ENCODE data around the gene CCDC40. TPM values are rescaled to one million over a fixed set of nuclear protein-coding genes. Genes with fewer than 3 reads are reported as not detected.
A peak's percentile ranks its signal among the peaks of the same experiment; 100 is the strongest.
"Not testable (repeated sequence)": the region's sequence is repeated elsewhere in the genome, so short reads cannot be mapped to it uniquely, and the experiment has no call there.

CCDC40 gene
- total RNA-seq, 2 donors from 2014 or later = 3.4 to 4.5 TPM

DNA sequence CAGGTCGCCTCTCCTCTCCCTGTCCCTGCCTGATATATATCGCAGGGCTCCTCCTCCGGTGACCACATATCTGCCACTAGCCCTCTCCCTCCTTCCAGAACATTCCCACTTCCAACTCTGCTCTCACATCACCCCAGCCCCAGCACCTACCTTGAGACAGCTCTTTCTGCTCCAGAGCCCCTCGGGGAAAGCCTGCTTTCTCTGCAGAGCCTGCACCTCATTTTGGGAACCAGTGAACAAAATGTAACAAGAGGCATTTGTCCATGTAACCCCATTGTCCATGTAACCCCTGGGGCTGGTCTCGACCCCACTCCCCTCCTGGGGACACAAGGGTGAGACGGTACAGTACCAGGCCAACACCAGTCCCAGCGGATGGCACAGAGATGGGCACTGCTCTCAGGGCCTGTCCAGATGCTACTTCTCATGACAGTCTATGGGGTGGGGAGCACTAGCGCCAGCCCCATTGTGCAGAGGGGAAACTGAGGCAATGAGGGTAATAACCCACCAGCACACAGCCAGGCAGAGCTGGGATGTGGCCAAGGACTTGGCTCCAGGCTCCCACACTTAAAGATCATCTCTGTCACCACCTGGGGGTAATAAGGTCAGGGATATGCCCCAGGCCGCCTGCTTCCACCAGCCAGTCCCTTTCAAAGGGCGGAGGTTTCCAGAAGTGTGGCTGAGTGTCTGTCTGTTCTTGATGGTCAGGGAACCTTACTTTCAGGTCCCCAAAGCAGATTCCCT, 43.6 kb upstream of the CCDC40 start:
- ATAC-seq = no peak
- peak overlapping the region; percentile 29 for H3K27ac Mint-ChIP-seq
- H3K4me3 Mint-ChIP-seq = peak overlapping the region; percentile 83
- no peaks in the 10 kb centered on the region for H3K36me3 Mint-ChIP-seq (ENCODE audit: low read depth)
- DNase-seq = no peak
- peaks cover 31% of the 10 kb centered on the region for H3K4me1 Mint-ChIP-seq
- H3K9me3 ChIP-seq (ENCODE audit: control insufficient read depth, low read length, poor library complexity, severe bottlenecking) = no peaks in the 10 kb centered on the region
- H3K27me3 Mint-ChIP-seq = no peaks in the 10 kb centered on the region

GRCh38 chr17:79993390-79994227, 42.8 kb upstream of the CCDC40 start:
- Mint-ChIP-seq H3K27ac (peak overlapping the region; percentile 29), H3K4me1 (peaks cover 26% of the 10 kb centered on the region), H3K27me3 (no peaks in the 10 kb centered on the region), H3K4me3 (no peak overlapping the region), H3K36me3 (ENCODE audit: low read depth) (no peaks in the 10 kb centered on the region)
- DNase-seq (no peak), ATAC-seq (no peak)
- no peaks in the 10 kb centered on the region for H3K9me3 ChIP-seq (ENCODE audit: control insufficient read depth, low read length, poor library complexity, severe bottlenecking)

- DNase-seq; H3K27me3 Mint-ChIP-seq; H3K27ac Mint-ChIP-seq; ATAC-seq; H3K4me3 Mint-ChIP-seq; H3K9me3 ChIP-seq (ENCODE audit: control insufficient read depth, low read length, poor library complexity, severe bottlenecking); H3K36me3 Mint-ChIP-seq (ENCODE audit: low read depth): not testable (repeated sequence)
- H3K4me1 Mint-ChIP-seq = peaks cover 27% of the 10 kb centered on the region
Measured at GRCh38 chr17:79994228-79994569, 42.2 kb upstream of the CCDC40 start.

DNA sequence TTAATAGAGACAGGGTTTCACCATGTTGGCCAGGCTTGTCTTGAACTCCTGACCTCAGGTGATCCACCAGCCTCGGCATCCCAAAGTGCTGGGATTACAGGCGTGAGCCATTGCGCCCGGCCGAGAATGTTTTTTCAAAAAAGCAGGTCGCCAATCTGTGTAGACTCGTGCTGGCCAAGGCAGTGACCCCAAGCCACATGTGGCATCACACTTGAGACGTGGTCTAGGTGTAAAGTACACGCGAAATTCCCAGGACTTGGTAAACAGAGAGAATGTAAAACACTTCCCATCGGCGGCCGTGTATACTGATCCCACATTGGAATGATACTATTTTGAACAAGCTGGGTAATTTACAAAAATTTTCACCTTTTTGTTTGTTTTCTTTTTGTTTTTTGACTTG, 41.8 kb upstream of the CCDC40 start:
- Mint-ChIP-seq H3K27me3 (no peaks in the 10 kb centered on the region), H3K36me3 (ENCODE audit: low read depth) (no peaks in the 10 kb centered on the region), H3K4me1 (peaks cover 27% of the 10 kb centered on the region), H3K27ac (peak overlapping the region; percentile 97), H3K4me3 (no peak overlapping the region)
- no peak for ATAC-seq
- H3K9me3 ChIP-seq (ENCODE audit: control insufficient read depth, low read length, poor library complexity, severe bottlenecking) = no peaks in the 10 kb centered on the region
- no peak for DNase-seq

- DNase-seq = no peak
- H3K36me3 Mint-ChIP-seq (ENCODE audit: low read depth) = no peaks in the 10 kb centered on the region
- H3K27ac Mint-ChIP-seq = peak overlapping the region; percentile 97
- no peak for ATAC-seq
- peaks cover 27% of the 10 kb centered on the region for H3K4me1 Mint-ChIP-seq
- H3K27me3 Mint-ChIP-seq = no peaks in the 10 kb centered on the region
- no peak overlapping the region for H3K4me3 Mint-ChIP-seq
- no peaks in the 10 kb centered on the region for H3K9me3 ChIP-seq (ENCODE audit: control insufficient read depth, low read length, poor library complexity, severe bottlenecking)
Measured at GRCh38 chr17:79995696-79996095, 40.7 kb upstream of the CCDC40 start.

DNA sequence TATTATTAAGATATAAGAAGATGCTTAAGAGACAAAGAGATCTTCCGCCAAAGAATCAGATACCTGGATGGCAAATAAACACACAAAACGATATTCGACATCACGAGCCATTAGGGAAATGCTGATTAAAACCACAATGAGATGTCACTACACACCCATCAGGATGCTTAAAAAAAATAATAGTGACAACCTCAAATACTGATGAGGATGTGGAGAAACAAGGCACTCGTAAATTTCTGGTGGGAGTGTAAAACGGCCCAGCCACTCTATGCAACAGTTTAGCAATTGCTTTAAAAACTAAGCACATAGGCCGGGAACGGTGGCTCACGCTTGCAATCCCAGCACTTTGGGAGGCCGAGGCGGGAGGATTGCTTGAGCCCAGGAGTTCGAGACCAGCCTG, 40.2 kb upstream of the CCDC40 start:
- DNase-seq = no peak
- no peaks in the 10 kb centered on the region for H3K36me3 Mint-ChIP-seq (ENCODE audit: low read depth)
- H3K4me1 Mint-ChIP-seq = peaks cover 27% of the 10 kb centered on the region
- H3K27me3 Mint-ChIP-seq = no peaks in the 10 kb centered on the region
- peak overlapping the region; percentile 97 for H3K27ac Mint-ChIP-seq
- no peak for ATAC-seq
- peak overlapping the region; percentile 12 for H3K4me3 Mint-ChIP-seq
- H3K9me3 ChIP-seq (ENCODE audit: control insufficient read depth, low read length, poor library complexity, severe bottlenecking) = no peaks in the 10 kb centered on the region

DNA sequence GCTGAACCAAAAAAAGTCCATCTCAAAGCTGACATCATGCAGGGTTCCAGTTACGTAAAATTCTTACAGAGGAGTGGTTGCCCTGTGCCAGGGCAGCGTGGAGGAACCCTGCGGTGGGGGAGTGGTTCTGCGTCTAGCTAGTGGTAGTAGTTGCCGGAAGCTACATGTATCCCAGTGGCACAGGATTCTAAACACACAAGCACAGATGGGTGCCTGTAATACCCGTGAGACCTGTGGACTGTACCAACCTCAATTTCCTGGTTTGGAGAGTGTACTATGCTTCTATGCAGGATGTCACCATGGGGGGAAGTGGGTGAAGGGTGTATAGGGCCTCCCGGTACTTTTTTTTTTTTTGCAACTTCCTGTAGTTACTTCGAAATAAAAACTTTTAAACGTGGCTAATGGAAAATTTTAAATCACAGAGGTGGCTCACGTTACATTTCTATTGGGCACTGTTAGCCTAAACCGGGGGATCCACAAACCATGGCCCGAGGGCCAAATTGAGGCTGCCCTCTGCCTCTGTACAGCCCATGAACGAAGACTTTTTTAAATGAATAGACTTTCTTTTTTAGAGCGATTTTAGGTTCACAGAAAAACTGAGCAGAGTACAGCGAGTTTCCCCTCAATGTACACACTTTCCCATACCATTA, 39.3 kb upstream of the CCDC40 start:
- H3K27me3 Mint-ChIP-seq = no peaks in the 10 kb centered on the region
- H3K4me1 Mint-ChIP-seq = peaks cover 26% of the 10 kb centered on the region
- H3K9me3 ChIP-seq (ENCODE audit: control insufficient read depth, low read length, poor library complexity, severe bottlenecking) = no peaks in the 10 kb centered on the region
- H3K36me3 Mint-ChIP-seq (ENCODE audit: low read depth) = no peaks in the 10 kb centered on the region
- peak; percentile 47 to 65 (median 64) for DNase-seq
- H3K4me3 Mint-ChIP-seq = peak overlapping the region; percentile 80
- ATAC-seq = peak; percentile 96
- peak overlapping the region; percentile 97 for H3K27ac Mint-ChIP-seq

DNA sequence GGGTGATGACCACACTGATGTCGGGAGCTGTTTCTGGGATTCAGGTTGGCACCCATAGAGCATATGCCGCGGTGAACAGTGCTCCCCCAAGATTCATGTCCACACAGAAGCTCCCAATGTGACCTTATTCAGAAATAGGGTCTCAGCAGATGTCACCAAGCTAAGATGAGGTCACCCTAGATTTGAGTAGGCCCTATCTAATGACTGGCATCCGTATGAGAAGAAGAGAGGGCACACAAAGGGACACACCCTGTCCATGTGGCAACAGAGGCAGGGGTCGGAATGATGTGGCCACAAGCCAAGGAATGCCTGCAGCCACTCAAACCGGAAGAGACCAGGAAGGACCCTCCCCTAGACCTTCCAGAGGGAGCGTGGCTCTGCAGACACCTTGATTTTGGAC, 36.3 kb upstream of the CCDC40 start:
- Mint-ChIP-seq H3K4me1 (peaks cover 18% of the 10 kb centered on the region), H3K4me3 (no peak overlapping the region), H3K27ac (no peak overlapping the region), H3K27me3 (no peaks in the 10 kb centered on the region), H3K36me3 (ENCODE audit: low read depth) (no peaks in the 10 kb centered on the region)
- ATAC-seq = no peak
- H3K9me3 ChIP-seq (ENCODE audit: control insufficient read depth, low read length, poor library complexity, severe bottlenecking) = no peaks in the 10 kb centered on the region
- no peak for DNase-seq

- DNase-seq (no peak), ATAC-seq (no peak)
- H3K4me1 Mint-ChIP-seq = peaks cover 24% of the 10 kb centered on the region
- H3K9me3 ChIP-seq (ENCODE audit: control insufficient read depth, low read length, poor library complexity, severe bottlenecking) = no peaks in the 10 kb centered on the region
- no peak overlapping the region for H3K4me3 Mint-ChIP-seq
- H3K27ac Mint-ChIP-seq = no peak overlapping the region
- no peaks in the 10 kb centered on the region for H3K36me3 Mint-ChIP-seq (ENCODE audit: low read depth)
- no peaks in the 10 kb centered on the region for H3K27me3 Mint-ChIP-seq
Measured at GRCh38 chr17:80000981-80001775, 35.3 kb upstream of the CCDC40 start.

GRCh38 chr17:80002070-80002641, 34.3 kb upstream of the CCDC40 start:
- Mint-ChIP-seq H3K27ac (no peak overlapping the region), H3K27me3 (no peaks in the 10 kb centered on the region), H3K4me1 (peaks cover 17% of the 10 kb centered on the region), H3K4me3 (no peak overlapping the region), H3K36me3 (ENCODE audit: low read depth) (no peaks in the 10 kb centered on the region)
- DNase-seq = no peak
- H3K9me3 ChIP-seq (ENCODE audit: control insufficient read depth, low read length, poor library complexity, severe bottlenecking) = no peaks in the 10 kb centered on the region
- no peak for ATAC-seq

DNA sequence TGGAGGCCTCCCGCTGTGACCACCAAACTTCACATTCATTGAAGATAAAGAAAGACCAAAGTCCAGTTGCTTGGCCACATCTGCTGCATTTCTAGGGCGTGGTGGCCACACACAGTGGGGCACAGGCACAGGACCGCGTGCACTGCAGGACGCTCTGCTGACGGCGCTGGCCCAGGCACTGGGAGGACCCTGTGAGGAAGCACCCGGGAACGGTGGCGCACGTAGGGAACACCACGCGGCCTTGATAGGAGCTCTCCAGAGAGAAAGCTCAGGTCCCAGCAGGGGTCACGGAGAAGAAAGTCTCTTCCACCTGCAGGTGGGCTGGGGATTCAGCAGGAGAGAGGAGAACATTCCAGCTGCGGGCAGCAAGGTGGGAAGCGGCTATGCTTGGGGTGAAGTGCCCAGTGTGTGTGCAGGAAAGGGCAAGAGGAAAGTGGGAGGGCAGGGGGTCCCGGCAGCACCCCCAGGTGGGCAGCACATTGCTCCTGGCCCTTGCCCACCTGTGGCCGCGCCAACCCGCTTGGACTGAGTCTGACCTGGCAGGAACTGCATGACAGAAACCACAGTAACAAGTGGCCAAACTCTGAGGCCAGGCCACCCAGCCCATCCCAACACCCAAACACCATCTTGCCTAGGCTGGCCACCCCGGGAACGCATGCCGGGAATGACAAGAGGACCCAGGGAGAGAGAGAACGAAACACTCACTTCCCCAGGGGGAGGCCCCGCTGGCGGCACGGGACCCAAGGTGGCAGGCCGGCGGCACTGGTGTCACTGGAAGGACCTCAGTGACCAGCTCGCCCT, 33.6 kb upstream of the CCDC40 start:
- Mint-ChIP-seq H3K4me3 (no peak overlapping the region), H3K36me3 (ENCODE audit: low read depth) (no peaks in the 10 kb centered on the region), H3K27ac (no peak overlapping the region), H3K4me1 (peaks cover 12% of the 10 kb centered on the region), H3K27me3 (no peaks in the 10 kb centered on the region)
- ATAC-seq = no peak
- DNase-seq = no peak
- H3K9me3 ChIP-seq (ENCODE audit: control insufficient read depth, low read length, poor library complexity, severe bottlenecking) = no peaks in the 10 kb centered on the region

DNA sequence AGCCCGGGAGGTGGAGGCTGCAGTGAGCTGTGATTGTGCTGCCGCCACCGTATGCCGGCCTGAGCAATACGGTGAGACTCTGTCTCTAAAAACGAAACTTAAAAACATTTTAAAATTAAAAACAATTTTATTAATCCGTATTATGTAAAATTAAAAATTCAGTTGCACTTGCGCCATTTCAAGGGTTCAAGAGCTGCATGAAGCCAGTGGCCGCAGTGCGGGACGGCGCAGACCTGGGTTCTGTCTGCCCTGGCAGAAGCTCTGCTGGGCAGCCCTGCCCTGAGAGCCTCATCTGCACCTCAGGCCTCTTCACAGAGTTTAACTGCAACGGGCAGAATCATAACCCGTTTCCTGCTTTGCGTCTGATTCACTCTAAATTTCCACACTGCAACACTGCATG, 32.5 kb upstream of the CCDC40 start:
- Mint-ChIP-seq H3K27me3 (no peaks in the 10 kb centered on the region), H3K4me3 (no peak overlapping the region), H3K27ac (no peak overlapping the region), H3K4me1 (peaks cover 14% of the 10 kb centered on the region), H3K36me3 (ENCODE audit: low read depth) (no peaks in the 10 kb centered on the region)
- DNase-seq (no peak), ATAC-seq (no peak)
- H3K9me3 ChIP-seq (ENCODE audit: control insufficient read depth, low read length, poor library complexity, severe bottlenecking) = no peaks in the 10 kb centered on the region

Data from T-helper 17 cell (primary cell).